Non-pigmented ciliary epithelial cell (primary cell): ENCODE results near the gene DOCK2.
"Not testable (repeated sequence)": the region's sequence is repeated elsewhere in the genome, so short reads cannot be mapped to it uniquely, and the experiment has no call there.

ENCODE experiments used
- DNase-seq: peaks from one replicate; pipeline ENCODE4 v3.0.0-alpha.2; 2010; ENCODE audit warnings: low read depth

DOCK2 gene

GRCh38 chr5:169719360-169720314, 82.6 kb downstream of the DOCK2 start:
- DNase-seq = no peak

GRCh38 chr5:169721771-169722170, 84.7 kb downstream of the DOCK2 start:
- no peak for DNase-seq

GRCh38 chr5:169723103-169723831, 86.2 kb downstream of the DOCK2 start:
- DNase-seq = no peak

GRCh38 chr5:169724303-169725087, 87.4 kb downstream of the DOCK2 start:
- DNase-seq = no peak

- DNase-seq = not testable (repeated sequence)
Measured at GRCh38 chr5:169725665-169726064, 88.6 kb downstream of the DOCK2 start.

- no peak for DNase-seq
Measured at GRCh38 chr5:169728418-169728817, 91.3 kb downstream of the DOCK2 start.

GRCh38 chr5:169731221-169731620, 94.1 kb downstream of the DOCK2 start:
- no peak for DNase-seq

GRCh38 chr5:169732841-169733240, 95.8 kb downstream of the DOCK2 start:
- DNase-seq = no peak

- DNase-seq = no peak
Measured at GRCh38 chr5:169735913-169736312, 98.8 kb downstream of the DOCK2 start.

- no peak for DNase-seq
Measured at GRCh38 chr5:169736653-169737052, 99.6 kb downstream of the DOCK2 start.

- no peak for DNase-seq
Measured at GRCh38 chr5:169740435-169740834, 103.4 kb downstream of the DOCK2 start.

- no peak for DNase-seq
Measured at GRCh38 chr5:169742771-169743296, 105.8 kb downstream of the DOCK2 start.

GRCh38 chr5:169744336-169744735, 107.3 kb downstream of the DOCK2 start:
- no peak for DNase-seq

GRCh38 chr5:169745441-169746146, 108.5 kb downstream of the DOCK2 start:
- DNase-seq = no peak

- no peak for DNase-seq
Measured at GRCh38 chr5:169746147-169746694, 109.1 kb downstream of the DOCK2 start.

GRCh38 chr5:169748174-169748573, 111.1 kb downstream of the DOCK2 start:
- no peak for DNase-seq

GRCh38 chr5:169749295-169749694, 112.2 kb downstream of the DOCK2 start:
- no peak for DNase-seq

GRCh38 chr5:169751490-169751889, 114.4 kb downstream of the DOCK2 start:
- DNase-seq = no peak

- DNase-seq = not testable (repeated sequence)
Measured at GRCh38 chr5:169752566-169752965, 115.5 kb downstream of the DOCK2 start.

- no peak for DNase-seq
Measured at GRCh38 chr5:169753795-169754194, 116.7 kb downstream of the DOCK2 start.

GRCh38 chr5:169754737-169755136, 117.7 kb downstream of the DOCK2 start:
- DNase-seq = no peak
